GM18505 (cell line): ENCODE results near the gene OAT.
A peak's percentile ranks its signal among the peaks of the same experiment; 100 is the strongest.

Source experiments
- ATAC-seq: cut with Tn5 transposase; IDR thresholded peaks from one replicate; pipeline ENCODE4 v1.9.1; 2021; ENCODE audit not compliant: unreplicated experiment
- POLR2A ChIP-seq: IDR thresholded peaks from 4 replicates; pipeline ENCODE4 v1.6.1; 2011; ENCODE audit warnings: borderline replicate concordance; ENCODE audit not compliant: insufficient read depth, insufficient read length; ENCODE audit errors: extremely low read depth

OAT gene

GRCh38 chr10:124402273-124402672 is 16.4 kb downstream of the OAT start:
- no peak for TF ChIP-seq POLR2A
- no peak for ATAC-seq

GRCh38 chr10:124401633-124402032 is 17.1 kb downstream of the OAT start:
- no peak for TF ChIP-seq POLR2A
- no peak for ATAC-seq

DNA sequence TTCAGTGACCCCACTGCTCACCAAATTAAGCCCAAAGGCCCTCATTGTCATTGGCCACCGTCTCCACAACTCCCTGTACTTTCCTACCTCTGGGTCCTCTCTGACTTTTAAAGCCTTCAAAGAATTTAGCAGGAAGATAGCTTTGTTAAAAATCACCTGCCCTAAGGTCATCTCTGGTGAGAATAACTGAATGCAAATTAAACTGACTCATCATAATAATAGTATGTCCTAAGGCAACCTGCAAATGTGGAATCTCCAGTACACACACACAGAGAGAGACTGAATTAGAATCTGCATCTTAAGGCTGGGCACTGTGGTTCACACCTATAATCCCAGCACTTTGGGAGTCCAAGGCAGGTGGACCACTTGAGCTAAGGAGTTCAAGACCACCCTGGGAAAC is 24.1 kb downstream of the OAT start:
- no peak for ATAC-seq
- no peak for TF ChIP-seq POLR2A

DNA sequence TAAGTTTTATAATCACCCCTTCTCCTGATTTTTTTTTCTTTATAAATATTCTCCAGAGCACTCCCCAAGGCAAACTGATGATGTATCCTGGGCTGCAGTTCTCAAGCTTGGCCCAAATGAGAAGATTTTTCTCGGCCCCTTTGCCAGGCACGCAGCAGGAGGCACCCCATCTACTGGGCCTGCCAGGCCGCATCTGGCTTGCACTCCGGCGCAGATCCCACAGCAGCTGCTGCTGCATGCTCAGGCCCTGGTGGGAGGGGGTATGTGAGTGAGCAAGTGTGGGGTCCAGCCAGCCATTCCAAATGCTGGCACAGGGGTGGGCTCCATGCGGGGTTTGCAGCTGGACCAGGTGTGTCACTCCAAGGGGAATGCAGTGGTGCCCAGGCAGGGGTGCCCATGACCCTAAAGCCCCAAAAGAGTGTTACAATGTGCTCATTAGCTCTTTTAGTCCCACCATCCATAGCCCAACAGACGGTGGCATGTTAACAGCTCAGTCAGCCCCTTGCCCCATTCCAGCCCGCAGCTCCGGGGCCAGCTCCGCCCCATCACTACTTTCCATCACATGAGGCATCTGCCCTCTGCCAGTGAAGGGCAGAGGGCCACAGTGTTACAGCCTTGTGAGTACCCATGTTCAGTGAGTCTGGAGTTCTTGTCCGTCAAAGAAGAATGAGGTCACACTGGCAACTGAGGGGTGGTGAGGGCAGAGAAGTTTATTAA is 25.9 kb downstream of the OAT start:
- ATAC-seq, result no peak
- no peak for TF ChIP-seq POLR2A

GRCh38 chr10:124390471-124391187 is 28.1 kb downstream of the OAT start:
- no peak for TF ChIP-seq POLR2A
- no peak for ATAC-seq

DNA sequence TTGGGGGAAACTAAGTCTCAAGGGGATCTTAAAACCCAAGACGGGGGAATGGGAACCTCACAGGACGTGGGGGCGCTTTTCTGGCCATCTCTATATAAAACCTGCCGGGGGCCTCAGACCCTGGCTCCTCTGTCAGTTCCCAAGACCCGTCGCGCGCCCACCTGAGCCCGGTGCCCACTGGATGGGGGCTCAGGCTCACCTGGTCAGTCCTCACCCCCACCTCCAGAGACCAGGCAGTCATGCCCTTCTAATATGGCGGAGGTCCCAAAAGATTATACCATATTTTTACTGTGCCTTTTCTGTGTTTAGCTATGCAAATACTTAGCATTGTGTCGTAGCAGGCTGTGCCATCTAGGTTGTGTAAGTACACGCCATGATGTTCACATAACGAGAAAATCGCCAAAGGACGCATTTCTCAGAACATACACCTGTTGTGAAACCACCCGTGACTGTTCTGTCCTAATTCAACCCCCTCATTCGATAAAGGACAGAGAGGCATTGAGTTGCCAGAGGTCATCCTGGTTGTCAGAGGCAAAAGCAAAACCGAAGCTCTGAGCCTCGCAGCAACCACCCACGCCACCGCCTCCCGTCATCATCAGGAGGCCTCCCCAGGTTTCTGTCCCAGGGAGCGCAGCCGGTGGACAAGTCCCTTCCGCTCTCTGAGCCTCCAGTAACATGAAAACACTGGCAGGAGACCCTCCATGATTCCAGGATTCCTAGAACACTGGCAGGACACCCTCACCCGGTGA is 28.9 kb downstream of the OAT start:
- no peak for TF ChIP-seq POLR2A
- ATAC-seq, result no peak

DNA sequence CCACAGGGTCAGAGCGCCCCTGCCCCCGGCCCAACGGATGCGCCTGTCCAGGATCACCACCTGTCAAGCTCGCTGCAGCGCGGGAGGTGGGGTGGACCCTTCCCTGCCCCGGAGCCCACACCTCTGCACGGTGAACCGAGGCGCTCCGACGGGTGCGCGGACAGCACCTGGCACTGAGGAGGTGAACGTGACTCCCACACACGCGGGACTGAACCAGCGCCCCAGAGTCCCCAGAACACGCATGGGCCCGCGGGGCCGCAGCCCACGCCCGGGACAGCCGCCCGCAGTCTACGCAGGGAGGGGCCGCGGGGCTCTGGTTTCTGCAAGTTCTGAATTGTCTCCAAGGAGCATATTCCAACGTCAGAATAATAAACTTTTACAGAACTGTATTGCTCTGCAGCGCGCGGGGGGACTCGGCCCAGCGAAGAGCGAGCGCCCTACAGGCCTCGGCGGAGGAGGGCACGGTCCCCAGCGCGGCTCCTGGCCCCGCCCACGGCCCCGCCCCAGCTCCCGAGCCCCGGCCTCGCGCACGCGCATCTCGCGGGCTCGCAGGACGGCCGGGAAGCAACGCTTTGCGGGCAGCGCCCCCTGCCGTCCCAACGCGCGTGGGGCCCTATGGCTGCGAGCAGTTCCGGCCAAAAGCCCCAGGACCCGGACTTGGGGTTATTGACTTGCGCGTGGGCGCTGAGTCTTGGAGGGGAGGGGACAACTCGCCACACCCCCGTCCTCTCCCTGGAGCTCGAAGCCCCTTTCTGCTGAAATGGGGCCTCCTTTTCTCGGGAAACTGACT is 29.7 kb downstream of the OAT start:
- TF ChIP-seq POLR2A, result no peak
- peak; percentile 89 for ATAC-seq

GRCh38 chr10:124388476-124388822 is 30.3 kb downstream of the OAT start:
- no peak for TF ChIP-seq POLR2A

GRCh38 chr10:124387078-124387874 is 31.4 kb downstream of the OAT start:
- TF ChIP-seq POLR2A, result no peak
- no peak for ATAC-seq

More at GRCh38 chr10:124388476-124388822, 30.3 kb downstream of the OAT start:
- ATAC-seq, result no peak

- no peak for ATAC-seq
- TF ChIP-seq POLR2A, result no peak
Observed at GRCh38 chr10:124386186-124387077, 32.3 kb downstream of the OAT start.

- TF ChIP-seq POLR2A, result no peak
- ATAC-seq, result no peak
Observed at GRCh38 chr10:124385627-124386185, 33.0 kb downstream of the OAT start.
